ENCODE data around the gene NPAS3. TPM values are rescaled to one million over a fixed set of nuclear protein-coding genes. Genes with fewer than 3 reads are reported as not detected.

NPAS3 gene
- total RNA-seq, 2 experiments from 2014 or later, result not detected

GRCh38 chr14:33754261-33754660 lies 815.6 kb downstream of the NPAS3 start:
- no peak for TF ChIP-seq CTCF (IDR thresholded peaks at IDR 0.05)
- Mint-ChIP-seq H3K4me1 (ENCODE audit: low read depth) (no peaks in the 10 kb centered on the region), H3K4me3 (no peak overlapping the region), H3K27ac (no peak overlapping the region), H3K36me3 (ENCODE audit: low read depth) (no peaks in the 10 kb centered on the region), H3K27me3 (peaks cover 2% of the 10 kb centered on the region), H3K9me3 (no peaks in the 10 kb centered on the region)
- ChIA-PET POLR2A (no interaction called here), CTCF (interaction anchor here (0.6 kb wide), 1 partner anchor 38 kb away, joined by 3 read pairs; no protein-coding TSS in a partner anchor)
- intact Hi-C loops (cut with micrococcal nuclease), result no loop called here
- no peak for ATAC-seq
- DNase-seq, result no peak

GRCh38 chr14:33755358-33755757 lies 816.7 kb downstream of the NPAS3 start:
- ChIA-PET POLR2A (no interaction called here), CTCF (no interaction called here)
- DNase-seq (no peak), ATAC-seq (no peak)
- no peak for TF ChIP-seq CTCF (IDR thresholded peaks at IDR 0.05)
- no peak overlapping the region for H3K4me3 Mint-ChIP-seq
- intact Hi-C loops (cut with micrococcal nuclease), result no loop called here
- no peaks in the 10 kb centered on the region for H3K36me3 Mint-ChIP-seq (ENCODE audit: low read depth)
- no peaks in the 10 kb centered on the region for H3K9me3 Mint-ChIP-seq
- no peaks in the 10 kb centered on the region for H3K4me1 Mint-ChIP-seq (ENCODE audit: low read depth)
- peaks cover 2% of the 10 kb centered on the region for H3K27me3 Mint-ChIP-seq
- no peak overlapping the region for H3K27ac Mint-ChIP-seq

GRCh38 chr14:33756833-33757232 lies 818.2 kb downstream of the NPAS3 start:
- H3K27me3 Mint-ChIP-seq, result peaks cover 3% of the 10 kb centered on the region
- DNase-seq (no peak), ATAC-seq (no peak)
- POLR2A ChIA-PET, result no interaction called here
- no peak overlapping the region for H3K27ac Mint-ChIP-seq
- H3K36me3 Mint-ChIP-seq (ENCODE audit: low read depth), result no peaks in the 10 kb centered on the region
- no peaks in the 10 kb centered on the region for H3K4me1 Mint-ChIP-seq (ENCODE audit: low read depth)
- H3K4me3 Mint-ChIP-seq, result no peak overlapping the region
- no peak for TF ChIP-seq CTCF (IDR thresholded peaks at IDR 0.05)
- H3K9me3 Mint-ChIP-seq, result no peaks in the 10 kb centered on the region
- CTCF ChIA-PET, result no interaction called here
- intact Hi-C loops (cut with micrococcal nuclease), result no loop called here

- no peak for DNase-seq
- intact Hi-C loops (cut with micrococcal nuclease), result no loop called here
- H3K4me1 Mint-ChIP-seq (ENCODE audit: low read depth), result no peaks in the 10 kb centered on the region
- ChIA-PET CTCF (no interaction called here), POLR2A (no interaction called here)
- no peaks in the 10 kb centered on the region for H3K9me3 Mint-ChIP-seq
- H3K4me3 Mint-ChIP-seq, result no peak overlapping the region
- H3K27me3 Mint-ChIP-seq, result peaks cover 3% of the 10 kb centered on the region
- H3K27ac Mint-ChIP-seq, result no peak overlapping the region
- no peak for TF ChIP-seq CTCF (IDR thresholded peaks at IDR 0.05)
- no peak for ATAC-seq
- no peaks in the 10 kb centered on the region for H3K36me3 Mint-ChIP-seq (ENCODE audit: low read depth)
Observed at GRCh38 chr14:33758547-33758946, 819.9 kb downstream of the NPAS3 start.

- intact Hi-C loops (cut with micrococcal nuclease), result no loop called here
- Mint-ChIP-seq H3K27me3 (peaks cover 5% of the 10 kb centered on the region), H3K27ac (no peak overlapping the region), H3K36me3 (ENCODE audit: low read depth) (no peaks in the 10 kb centered on the region), H3K4me1 (ENCODE audit: low read depth) (no peaks in the 10 kb centered on the region), H3K4me3 (no peak overlapping the region), H3K9me3 (no peaks in the 10 kb centered on the region)
- POLR2A ChIA-PET, result no interaction called here
- DNase-seq (no peak), ATAC-seq (no peak)
- CTCF ChIA-PET, result no interaction called here
- TF ChIP-seq CTCF (IDR thresholded peaks at IDR 0.05), result no peak
Observed at GRCh38 chr14:33762161-33762851, 823.6 kb downstream of the NPAS3 start.

Data from activated CD8-positive, alpha-beta T cell treated with anti-CD3 and anti-CD28 coated beads for 36 hours (primary cell).